GM12892 (cell line): ENCODE measurements around the gene CEP120.

Experiments
- POLR2A ChIP-seq: IDR thresholded peaks from 2 replicates; pipeline ENCODE4 v1.6.1; 2011; ENCODE audit warnings: low read depth, low read length, control low read depth
- POLR2AphosphoS5 ChIP-seq: IDR thresholded peaks from 2 replicates; pipeline ENCODE4 v1.6.1; 2011; ENCODE audit warnings: low read depth, low read length, control low read depth
- TAF1 ChIP-seq: IDR thresholded peaks from 2 replicates; pipeline ENCODE4 v1.6.1; 2011; ENCODE audit warnings: low read depth, mild to moderate bottlenecking, control low read depth, low read length, borderline replicate concordance

- TF ChIP-seq POLR2A (no peak), POLR2AphosphoS5 (no peak), TAF1 (no peak)
Observed at GRCh38 chr5:123340928-123341327, 82.3 kb downstream of the CEP120 start.
